Caco-2 (cell line): ENCODE results near the gene GPC6. TPM values are rescaled to one million over a fixed set of nuclear protein-coding genes. Genes with fewer than 3 reads are reported as not detected.

Experiments
- BruUV-seq: library from RNA; stranded (reverse); fragments of 400-500 nt; replicated peaks from 2 replicates; lab custom pipeline; 2021; lab: Mats Ljungman, UMichigan
- CTCF ChIA-PET: fragments of 300-600 bp; sonication (Branson Sonifier 250); formaldehyde crosslinking; loops from one replicate; lab custom pipeline; 2022; ENCODE audit warnings: antibody characterized with exemption; lab: Charles Lee
- POLR2A ChIA-PET: fragments of 300-600 bp; sonication (Branson Sonifier 250); formaldehyde crosslinking; loops from one replicate; lab custom pipeline; 2022; ENCODE audit warnings: antibody characterized with exemption; lab: Charles Lee
- DNase-seq, 2 experiments: peaks; one replicate each; pipeline versions ENCODE4 v3.0.0 to v3.0.0-alpha.2; 2020 to 2022
- H3K27me3 ChIP-seq: replicated peaks from 2 replicates; pipeline ENCODE4 v1.6.0; 2011; ENCODE audit warnings: low read length; ENCODE audit not compliant: control insufficient read depth, insufficient read depth
- H3K36me3 ChIP-seq: 2 replicates; pipeline ENCODE4 v1.5.1; 2011; ENCODE audit warnings: low read length; ENCODE audit not compliant: control insufficient read depth, insufficient read depth
- H3K4me1 ChIP-seq: fragments of 250-450 bp; sonication (Bioruptor Pico); 2 replicates; pipeline ENCODE4 v1.5.1; 2020; ENCODE audit warnings: mild to moderate bottlenecking
- H3K4me3 ChIP-seq: 2 replicates; pipeline ENCODE4 v1.5.1; 2011; ENCODE audit warnings: low read depth, mild to moderate bottlenecking, control low read depth, low read length
- H3K9me3 ChIP-seq: fragments of 250-450 bp; sonication (Bioruptor Pico); 2 replicates; pipeline ENCODE4 v1.5.1; 2020; ENCODE audit warnings: mild to moderate bottlenecking, moderate library complexity
- H3K27ac Mint-ChIP-seq: one replicate; pipeline ENCODE4 v1.8.0; 2022; ENCODE audit warnings: mixed read lengths; ENCODE audit not compliant: unreplicated experiment
- H3K27me3 Mint-ChIP-seq: one replicate; pipeline ENCODE4 v1.8.0; 2022; ENCODE audit warnings: mixed read lengths; ENCODE audit not compliant: insufficient read depth, unreplicated experiment
- H3K36me3 Mint-ChIP-seq: one replicate; pipeline ENCODE4 v1.8.0; 2022; ENCODE audit warnings: mild to moderate bottlenecking, mixed read lengths; ENCODE audit not compliant: insufficient read depth, unreplicated experiment
- H3K4me1 Mint-ChIP-seq: one replicate; pipeline ENCODE4 v1.8.0; 2022; ENCODE audit warnings: low read depth, mixed read lengths; ENCODE audit not compliant: unreplicated experiment
- H3K4me3 Mint-ChIP-seq: one replicate; pipeline ENCODE4 v1.8.0; 2022; ENCODE audit warnings: mild to moderate bottlenecking, moderate library complexity, mixed read lengths; ENCODE audit not compliant: unreplicated experiment
- H3K9me3 Mint-ChIP-seq: one replicate; pipeline ENCODE4 v1.8.0; 2022; ENCODE audit warnings: mixed read lengths; ENCODE audit not compliant: unreplicated experiment
- intact Hi-C: fragments of 100-400 bp; cut with micrococcal nuclease; formaldehyde crosslinking; loops from one replicate; pipeline ENCODE4 v1.10.0; 2022; ENCODE audit not compliant: unreplicated experiment
- total RNA-seq: library from RNA; stranded (reverse); gene quantifications from 2 replicates; pipeline ENCODE4 v1.2.3, GENCODE V29; 2022
- TF ChIP-seq, protein P1 (sequence below), 2 experiments: fragments of 200-600 bp in 1 of 2; IDR thresholded peaks; 1 replicate in 1 of 2; 2 replicates in 1 of 2; pipeline versions ENCODE4 v1.5.1 to v1.8.0; 2011 to 2022; ENCODE audit warnings: antibody characterized with exemption in 1 of 2, control low read depth in 1 of 2, inconsistent platforms in 1 of 2, low read depth in 1 of 2, low read length in 1 of 2, mild to moderate bottlenecking in 1 of 2, moderate library complexity in 1 of 2; ENCODE audit not compliant: insufficient read depth in 1 of 2, severe bottlenecking in 1 of 2, unreplicated experiment in 1 of 2

The GPC6 gene
- total RNA-seq, 1 experiment from 2014 or later: 0.16 TPM

DNA sequence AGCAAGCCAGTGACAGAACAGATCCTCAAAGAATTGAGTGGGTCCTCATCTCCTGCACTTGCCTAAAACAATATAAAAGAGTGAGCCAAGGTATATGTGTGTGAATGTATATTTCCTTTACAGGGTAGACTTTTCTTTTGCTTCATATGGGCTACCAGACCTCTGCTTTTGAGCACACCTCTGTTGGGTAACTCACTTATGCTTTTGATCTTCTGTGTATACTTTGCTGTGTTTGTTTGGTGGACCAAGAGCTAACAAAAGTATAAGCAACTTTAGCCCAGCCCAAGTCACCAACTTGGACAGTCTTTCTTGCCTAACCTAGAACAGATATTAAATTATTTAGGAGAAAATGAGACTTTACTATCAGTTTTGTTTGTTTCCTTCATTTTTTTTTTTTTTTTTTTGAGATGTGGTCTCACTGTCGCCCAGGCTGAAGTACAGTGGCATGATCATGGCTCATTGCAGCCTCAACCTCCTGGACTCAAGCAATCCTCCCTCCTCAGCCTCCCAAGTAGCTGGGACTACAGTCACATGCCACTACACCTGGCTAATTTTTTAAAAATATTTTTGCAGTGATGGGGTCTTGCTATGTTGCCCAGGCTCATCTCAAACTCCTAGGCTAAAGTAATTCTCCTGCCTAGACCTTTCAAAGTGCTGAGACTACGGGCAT, 739.8 kb downstream of the GPC6 start:
- H3K4me3 ChIP-seq: no peak overlapping the region
- no peaks in the 10 kb centered on the region for H3K4me1 Mint-ChIP-seq
- no peaks in the 10 kb centered on the region for H3K9me3 ChIP-seq
- no peaks in the 10 kb centered on the region for H3K36me3 Mint-ChIP-seq
- H3K27me3 ChIP-seq: no peaks in the 10 kb centered on the region
- no peaks in the 10 kb centered on the region for H3K9me3 Mint-ChIP-seq
- no peaks in the 10 kb centered on the region for H3K36me3 ChIP-seq
- H3K4me1 ChIP-seq: no peaks in the 10 kb centered on the region
- BruUV-seq: no TSS peak
- no peak for DNase-seq
- H3K27ac Mint-ChIP-seq: no peak overlapping the region
- TF ChIP-seq, protein P1, sequence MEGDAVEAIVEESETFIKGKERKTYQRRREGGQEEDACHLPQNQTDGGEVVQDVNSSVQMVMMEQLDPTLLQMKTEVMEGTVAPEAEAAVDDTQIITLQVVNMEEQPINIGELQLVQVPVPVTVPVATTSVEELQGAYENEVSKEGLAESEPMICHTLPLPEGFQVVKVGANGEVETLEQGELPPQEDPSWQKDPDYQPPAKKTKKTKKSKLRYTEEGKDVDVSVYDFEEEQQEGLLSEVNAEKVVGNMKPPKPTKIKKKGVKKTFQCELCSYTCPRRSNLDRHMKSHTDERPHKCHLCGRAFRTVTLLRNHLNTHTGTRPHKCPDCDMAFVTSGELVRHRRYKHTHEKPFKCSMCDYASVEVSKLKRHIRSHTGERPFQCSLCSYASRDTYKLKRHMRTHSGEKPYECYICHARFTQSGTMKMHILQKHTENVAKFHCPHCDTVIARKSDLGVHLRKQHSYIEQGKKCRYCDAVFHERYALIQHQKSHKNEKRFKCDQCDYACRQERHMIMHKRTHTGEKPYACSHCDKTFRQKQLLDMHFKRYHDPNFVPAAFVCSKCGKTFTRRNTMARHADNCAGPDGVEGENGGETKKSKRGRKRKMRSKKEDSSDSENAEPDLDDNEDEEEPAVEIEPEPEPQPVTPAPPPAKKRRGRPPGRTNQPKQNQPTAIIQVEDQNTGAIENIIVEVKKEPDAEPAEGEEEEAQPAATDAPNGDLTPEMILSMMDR (IDR thresholded peaks at IDR 0.05; ENCODE audit: insufficient read depth in 1 of 2, low read depth in 1 of 2, low read length in 1 of 2, severe bottlenecking in 1 of 2, unreplicated experiment in 1 of 2): no peak
- H3K27me3 Mint-ChIP-seq: peaks cover 3% of the 10 kb centered on the region
- CTCF ChIA-PET: no interaction called here
- POLR2A ChIA-PET: no interaction called here
- intact Hi-C loops: no loop called here
- no peak overlapping the region for H3K4me3 Mint-ChIP-seq

DNA sequence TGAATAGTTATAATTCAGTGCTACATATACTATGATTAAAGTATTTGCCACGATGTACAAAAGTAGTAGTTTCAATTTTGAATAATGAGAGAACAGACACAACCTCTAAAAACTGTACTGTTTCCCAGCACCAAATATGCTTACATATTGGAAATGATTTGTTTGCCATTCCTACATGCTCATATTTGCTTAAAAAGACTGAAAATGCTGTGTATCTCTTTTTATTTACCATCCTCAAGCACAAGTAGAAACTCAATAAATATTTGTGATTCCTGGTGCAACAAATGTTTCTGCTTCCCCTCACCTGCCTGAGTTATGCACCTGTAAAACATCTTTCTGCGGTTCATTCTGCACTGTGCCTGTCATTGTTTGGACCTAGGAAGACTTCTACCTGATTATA, 740.7 kb downstream of the GPC6 start:
- ChIA-PET CTCF (no interaction called here), POLR2A (no interaction called here)
- intact Hi-C loops: no loop called here
- no peaks in the 10 kb centered on the region for H3K27me3 ChIP-seq
- no TSS peak for BruUV-seq
- no peak overlapping the region for H3K4me3 ChIP-seq
- TF ChIP-seq, protein P1 (IDR thresholded peaks at IDR 0.05; ENCODE audit: insufficient read depth in 1 of 2, low read depth in 1 of 2, low read length in 1 of 2, severe bottlenecking in 1 of 2, unreplicated experiment in 1 of 2): no peak
- H3K4me1 Mint-ChIP-seq: no peaks in the 10 kb centered on the region
- H3K27ac Mint-ChIP-seq: no peak overlapping the region
- H3K36me3 Mint-ChIP-seq: no peaks in the 10 kb centered on the region
- H3K9me3 Mint-ChIP-seq: no peaks in the 10 kb centered on the region
- H3K36me3 ChIP-seq: no peaks in the 10 kb centered on the region
- DNase-seq: no peak
- no peaks in the 10 kb centered on the region for H3K4me1 ChIP-seq
- H3K4me3 Mint-ChIP-seq: no peak overlapping the region
- peaks cover 3% of the 10 kb centered on the region for H3K27me3 Mint-ChIP-seq
- H3K9me3 ChIP-seq: no peaks in the 10 kb centered on the region

DNA sequence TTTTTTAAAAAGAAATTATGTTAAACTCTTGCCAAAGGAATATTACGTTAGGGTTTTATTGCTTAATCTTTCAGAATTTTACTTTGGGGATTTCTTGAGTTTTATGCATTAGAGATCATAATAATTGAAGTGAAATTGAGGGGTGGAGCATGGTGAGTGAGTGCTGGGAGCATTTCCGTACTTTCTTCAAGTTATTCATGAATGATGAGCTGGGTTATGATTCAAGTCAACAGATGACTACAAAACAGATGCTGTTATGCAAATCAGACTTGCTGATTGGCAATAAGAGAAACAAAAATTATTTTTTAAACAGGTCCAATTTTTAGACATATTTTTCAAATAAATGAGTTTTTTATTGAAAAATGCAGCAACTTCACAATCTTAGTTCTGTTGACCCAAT, 748.6 kb downstream of the GPC6 start:
- CTCF ChIA-PET: no interaction called here
- no peak overlapping the region for H3K4me3 Mint-ChIP-seq
- no peaks in the 10 kb centered on the region for H3K4me1 Mint-ChIP-seq
- BruUV-seq: no TSS peak
- intact Hi-C loops: no loop called here
- no peaks in the 10 kb centered on the region for H3K4me1 ChIP-seq
- no peaks in the 10 kb centered on the region for H3K36me3 ChIP-seq
- H3K27me3 ChIP-seq: no peaks in the 10 kb centered on the region
- no peak overlapping the region for H3K27ac Mint-ChIP-seq
- TF ChIP-seq, protein P1 (IDR thresholded peaks at IDR 0.05; ENCODE audit: insufficient read depth in 1 of 2, low read depth in 1 of 2, low read length in 1 of 2, severe bottlenecking in 1 of 2, unreplicated experiment in 1 of 2): no peak
- no peaks in the 10 kb centered on the region for H3K36me3 Mint-ChIP-seq
- POLR2A ChIA-PET: no interaction called here
- no peaks in the 10 kb centered on the region for H3K9me3 Mint-ChIP-seq
- H3K27me3 Mint-ChIP-seq: no peaks in the 10 kb centered on the region
- no peak for DNase-seq
- no peaks in the 10 kb centered on the region for H3K9me3 ChIP-seq
- no peak overlapping the region for H3K4me3 ChIP-seq
